NB4 (cell line): ENCODE results near the gene EXOSC2.

Experiments used
- DNase-seq: peaks from one replicate; pipeline ENCODE4 v3.0.0; 2010; ENCODE audit warnings: low read depth
- H3K4me3 ChIP-seq: one replicate; pipeline ENCODE4 v1.5.1; 2011; ENCODE audit warnings: mild to moderate bottlenecking, low read depth, low read length, moderate library complexity
- CTCF ChIP-seq: IDR thresholded peaks from one replicate; pipeline ENCODE4 v1.5.1; 2012; ENCODE audit warnings: low read depth, low read length
- MAX ChIP-seq: IDR thresholded peaks from 2 replicates; pipeline ENCODE4 v1.6.1; 2011; ENCODE audit warnings: low read depth, low read length
- MYC ChIP-seq: IDR thresholded peaks from 2 replicates; pipeline ENCODE4 v1.6.1; 2011; ENCODE audit warnings: low read depth, low read length
- POLR2A ChIP-seq: IDR thresholded peaks from 2 replicates; pipeline ENCODE4 v1.6.1; 2011; ENCODE audit warnings: mild to moderate bottlenecking; ENCODE audit not compliant: insufficient read length; ENCODE audit errors: extremely low read depth

Gene EXOSC2

GRCh38 chr9:130745829-130746228, 52.2 kb downstream of the EXOSC2 start:
- no peak overlapping the region for H3K4me3 ChIP-seq
- TF ChIP-seq MAX: no peak
- no peak for TF ChIP-seq POLR2A
- no peak for TF ChIP-seq CTCF
- TF ChIP-seq MYC: no peak
- no peak for DNase-seq

GRCh38 chr9:130746434-130747212, 53.0 kb downstream of the EXOSC2 start:
- no peak for TF ChIP-seq POLR2A
- TF ChIP-seq MYC: no peak
- TF ChIP-seq MAX: no peak
- no peak for TF ChIP-seq CTCF
- no peak overlapping the region for H3K4me3 ChIP-seq
- peak; percentile 32 for DNase-seq

- H3K4me3 ChIP-seq: no peak overlapping the region
- no peak for TF ChIP-seq CTCF
- no peak for DNase-seq
These were observed 58.2 kb downstream of the EXOSC2 start for GRCh38 chr9:130751631-130752355.
